B cell (primary cell): ENCODE measurements around the gene SAMSN1. TPM values are rescaled to one million over a fixed set of nuclear protein-coding genes. Genes with fewer than 3 reads are reported as not detected.

Experiments used
- ATAC-seq: fragments of 200-7000 bp; cut with Tn5 transposase; one replicate; pipeline ENCODE4 v1.10.0; 2021; ENCODE audit warnings: low read depth, mild to moderate bottlenecking, moderate number of reproducible peaks, moderate library complexity
- CTCF ChIA-PET: fragments of 350-600 bp; sonication (Branson Sonifier 250); formaldehyde crosslinking; loops from one replicate; lab custom pipeline; 2021; ENCODE audit warnings: antibody characterized with exemption, inconsistent platforms; lab: Charles Lee
- POLR2A ChIA-PET: fragments of 350-600 bp; sonication (Branson Sonifier 250); formaldehyde crosslinking; loops from one replicate; lab custom pipeline; 2021; ENCODE audit warnings: antibody characterized with exemption; lab: Charles Lee
- DNase-seq: peaks from one replicate; pipeline ENCODE4 v3.0.0; 2013
- H2AFZ ChIP-seq: 2 replicates; pipeline ENCODE4 v1.6.1; 2012; ENCODE audit warnings: mild to moderate bottlenecking, low read depth, low read length; ENCODE audit not compliant: insufficient read depth, poor library complexity, severe bottlenecking
- H3K27ac ChIP-seq, 2 donors: 1 replicate in 1 of 2; 2 replicates in 1 of 2; pipeline ENCODE4 v1.5.1; 2012 to 2013; ENCODE audit warnings: low read length in 2 of 2, mild to moderate bottlenecking in 2 of 2, moderate library complexity in 1 of 2
- H3K27me3 ChIP-seq, 4 experiments: fragments of 200-600 bp in 1 of 4; sonication (generic) in 1 of 4; replicated peaks in 1 of 4; 1 replicate in 2 of 4; 2 replicates in 2 of 4; pipeline versions ENCODE4 v1.6.1 to v1.7.0; 2013 to 2016; ENCODE audit warnings: low read length in 3 of 4, mild to moderate bottlenecking in 2 of 4, mixed read lengths in 1 of 4, moderate library complexity in 1 of 4; ENCODE audit not compliant: insufficient read depth in 4 of 4, control insufficient read depth in 3 of 4; ENCODE audit errors: control extremely low read depth in 1 of 4
- H3K36me3 ChIP-seq, 2 experiments: replicated peaks in 1 of 2; 1 replicate in 1 of 2; 2 replicates in 1 of 2; pipeline versions ENCODE4 v1.6.1 to v1.7.1; 2013; ENCODE audit warnings: low read length in 1 of 2; ENCODE audit not compliant: insufficient read depth in 2 of 2, control insufficient read depth in 1 of 2; ENCODE audit errors: control extremely low read depth in 1 of 2, extremely low read depth in 1 of 2
- H3K4me1 ChIP-seq, 2 donors: fragments of 200-600 bp in 1 of 2; sonication (generic) in 1 of 2; 1 replicate in 1 of 2; 2 replicates in 1 of 2; pipeline versions ENCODE4 v1.5.1 to v1.6.1; 2013 to 2017; ENCODE audit warnings: low read length in 2 of 2; ENCODE audit not compliant: control insufficient read depth in 2 of 2, insufficient read depth in 2 of 2
- H3K4me2 ChIP-seq: replicated peaks from 2 replicates; pipeline ENCODE3; 2012; ENCODE audit warnings: mild to moderate bottlenecking, low read depth, low read length; ENCODE audit not compliant: poor library complexity, severe bottlenecking
- H3K4me3 ChIP-seq, 5 experiments: fragments of 200-600 bp in 1 of 5; sonication (generic) in 1 of 5; 1 replicate in 3 of 5; 2 replicates in 2 of 5; pipeline versions ENCODE4 v1.5.1 to v1.7.0; 2011 to 2016; ENCODE audit warnings: low read length in 4 of 5, mild to moderate bottlenecking in 4 of 5, low read depth in 2 of 5, control low read depth in 1 of 5, moderate library complexity in 1 of 5; ENCODE audit not compliant: insufficient read depth in 1 of 5; ENCODE audit errors: control extremely low read depth in 1 of 5, extremely low read depth in 1 of 5
- H3K79me2 ChIP-seq: fragments of 200-600 bp; sonication (generic); one replicate; pipeline ENCODE4 v1.6.0; 2016; ENCODE audit warnings: low read length; ENCODE audit not compliant: control insufficient read depth, insufficient read depth
- H3K9ac ChIP-seq: fragments of 200-600 bp; sonication (generic); 2 replicates; pipeline ENCODE4 v1.6.1; 2017; ENCODE audit warnings: mild to moderate bottlenecking, low read length, moderate library complexity
- H3K9me3 ChIP-seq, 3 donors: one replicate each; pipeline versions ENCODE4 v1.6.1 to v1.7.1; 2013; ENCODE audit warnings: low read length in 2 of 3; ENCODE audit not compliant: control insufficient read depth in 2 of 3, insufficient read depth in 1 of 3; ENCODE audit errors: control extremely low read depth in 1 of 3
- H4K20me1 ChIP-seq: 2 replicates; pipeline ENCODE4 v1.6.0; 2012; ENCODE audit warnings: mild to moderate bottlenecking, low read length; ENCODE audit not compliant: insufficient read depth, control insufficient read depth, poor library complexity, severe bottlenecking
- H3K27ac Mint-ChIP-seq: one replicate; pipeline ENCODE4 v1.8.0; 2021; ENCODE audit warnings: mixed read lengths
- H3K27me3 Mint-ChIP-seq: one replicate; pipeline ENCODE4 v1.8.0; 2021; ENCODE audit warnings: mixed read lengths
- H3K4me1 Mint-ChIP-seq: one replicate; pipeline ENCODE4 v1.8.0; 2021; ENCODE audit warnings: mixed read lengths
- H3K4me3 Mint-ChIP-seq: one replicate; pipeline ENCODE4 v1.8.0; 2021; ENCODE audit warnings: mixed read lengths
- H3K9me3 Mint-ChIP-seq: one replicate; pipeline ENCODE4 v1.8.0; 2022; ENCODE audit warnings: mixed read lengths; ENCODE audit not compliant: insufficient read depth
- EZH2 ChIP-seq: IDR thresholded peaks from 2 replicates; pipeline ENCODE4 v1.6.1; 2012; ENCODE audit warnings: borderline replicate concordance, low read depth, mild to moderate bottlenecking, moderate library complexity, low read length; ENCODE audit not compliant: insufficient read depth, poor library complexity, severe bottlenecking
- WGBS: methylation state at CpG from one replicate; pipeline ENCODE4 v1.1.5; 2013; ENCODE audit warnings: missing lambda C conversion rate; ENCODE audit not compliant: insufficient coverage; 5-methylcytosine and 5-hydroxymethylcytosine counted together
- intact Hi-C: fragments of 100-400 bp; cut with micrococcal nuclease; formaldehyde crosslinking; loops from one replicate; pipeline ENCODE4 v1.10.0; 2022
- polyA plus RNA-seq: library from polyadenylated mRNA; depleted of rRNA; stranded (reverse); fragments of >200 nt; gene quantifications from 2 replicates; pipeline ENCODE4 v1.2.3, GENCODE V29; 2012
- total RNA-seq, 2 donors: library from RNA; stranded (reverse); fragments of 120-200 nt in 1 of 2; gene quantifications; 1 replicate in 1 of 2; 2 replicates in 1 of 2; pipeline versions ENCODE4 v1.2.3 to v1.2.4, GENCODE V29; 2013 to 2022
- TF ChIP-seq, protein P1 (sequence below): fragments of 200-600 bp; IDR thresholded peaks from one replicate; pipeline ENCODE4 v1.8.0; 2022; ENCODE audit warnings: antibody characterized with exemption, mild to moderate bottlenecking

SAMSN1 gene
- total and polyA plus RNA-seq, 2 donors (not counting 1 experiment from before 2014, with no cell fraction given) = 8.7 to 53.1 TPM

DNA sequence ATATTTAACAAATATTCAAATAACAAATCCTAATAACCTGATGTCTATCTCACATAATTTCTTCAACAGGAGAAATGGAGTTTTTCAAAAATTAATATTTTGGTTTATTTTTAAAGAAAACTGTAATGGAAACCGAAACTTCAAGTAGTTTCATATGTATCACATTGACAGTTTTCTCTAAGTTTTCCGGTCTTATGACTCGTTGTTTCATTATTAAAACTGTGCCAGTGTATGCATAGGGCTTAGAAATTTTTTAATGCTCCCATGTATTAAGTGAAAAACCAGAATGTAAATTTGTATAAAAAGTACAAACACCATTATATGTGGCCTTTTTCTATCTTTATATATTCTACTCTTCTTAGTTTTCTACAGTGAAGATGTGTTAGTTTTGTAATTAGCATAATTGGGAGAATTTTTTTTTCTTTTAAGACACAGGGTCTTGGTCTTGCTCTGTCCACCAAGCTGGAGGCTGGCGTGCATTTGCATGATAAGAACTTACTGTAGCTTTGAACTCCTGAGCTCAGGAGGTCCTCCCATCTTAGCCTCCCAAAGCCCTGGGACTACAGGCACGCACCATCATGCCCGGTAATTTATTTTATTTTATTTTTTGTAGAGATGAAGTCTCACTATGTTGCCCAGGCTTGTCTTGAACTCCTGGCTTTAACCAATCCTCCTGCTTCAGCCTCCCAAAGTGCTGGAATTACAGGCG lies 43.9 kb upstream of the SAMSN1 start:
- peaks cover 3 to 8% of the 10 kb centered on the region in 2 donors for H3K4me1 ChIP-seq
- peak overlapping the region; percentile 12 to 43 for H3K27ac ChIP-seq
- H3K4me2 ChIP-seq = peak overlapping the region; percentile 49
- no peaks in the 10 kb centered on the region for H3K36me3 ChIP-seq
- H3K27me3 ChIP-seq = no peaks in the 10 kb centered on the region
- Mint-ChIP-seq H3K4me3 (no peak overlapping the region), H3K4me1 (peaks cover 20% of the 10 kb centered on the region), H3K27ac (no peak overlapping the region), H3K9me3 (peaks cover 3% of the 10 kb centered on the region), H3K27me3 (no peaks in the 10 kb centered on the region)
- ATAC-seq (no peak), DNase-seq (peak; percentile 49)
- TF ChIP-seq EZH2 = no peak
- TF ChIP-seq, protein P1, sequence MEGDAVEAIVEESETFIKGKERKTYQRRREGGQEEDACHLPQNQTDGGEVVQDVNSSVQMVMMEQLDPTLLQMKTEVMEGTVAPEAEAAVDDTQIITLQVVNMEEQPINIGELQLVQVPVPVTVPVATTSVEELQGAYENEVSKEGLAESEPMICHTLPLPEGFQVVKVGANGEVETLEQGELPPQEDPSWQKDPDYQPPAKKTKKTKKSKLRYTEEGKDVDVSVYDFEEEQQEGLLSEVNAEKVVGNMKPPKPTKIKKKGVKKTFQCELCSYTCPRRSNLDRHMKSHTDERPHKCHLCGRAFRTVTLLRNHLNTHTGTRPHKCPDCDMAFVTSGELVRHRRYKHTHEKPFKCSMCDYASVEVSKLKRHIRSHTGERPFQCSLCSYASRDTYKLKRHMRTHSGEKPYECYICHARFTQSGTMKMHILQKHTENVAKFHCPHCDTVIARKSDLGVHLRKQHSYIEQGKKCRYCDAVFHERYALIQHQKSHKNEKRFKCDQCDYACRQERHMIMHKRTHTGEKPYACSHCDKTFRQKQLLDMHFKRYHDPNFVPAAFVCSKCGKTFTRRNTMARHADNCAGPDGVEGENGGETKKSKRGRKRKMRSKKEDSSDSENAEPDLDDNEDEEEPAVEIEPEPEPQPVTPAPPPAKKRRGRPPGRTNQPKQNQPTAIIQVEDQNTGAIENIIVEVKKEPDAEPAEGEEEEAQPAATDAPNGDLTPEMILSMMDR = no peak
- 100% methylated on average over 1 of the region's 7 CpGs for WGBS
- H2AFZ ChIP-seq = peak overlapping the region; percentile 38
- H3K4me3 ChIP-seq = peak overlapping the region in 3 of 5 experiments; percentile 0 to 16 (median 13)
- ChIA-PET POLR2A (interaction anchor here (0.6 kb wide), 1 partner anchor 98 kb away, joined by 4 read pairs; no protein-coding TSS in a partner anchor), CTCF (interaction anchor here (1.2 kb wide), 1 partner anchor 148 kb away, joined by 4 read pairs; no protein-coding TSS in a partner anchor)
- intact Hi-C loops = loop anchor here (5.0 kb wide), 1 partner anchor 43 kb away; the partner anchor contains the start of gene SAMSN1
- H4K20me1 ChIP-seq = no peaks in the 10 kb centered on the region
- H3K79me2 ChIP-seq = no peaks in the 10 kb centered on the region
- H3K9me3 ChIP-seq = no peaks in the 10 kb centered on the region
- H3K9ac ChIP-seq = peak overlapping the region; percentile 36

DNA sequence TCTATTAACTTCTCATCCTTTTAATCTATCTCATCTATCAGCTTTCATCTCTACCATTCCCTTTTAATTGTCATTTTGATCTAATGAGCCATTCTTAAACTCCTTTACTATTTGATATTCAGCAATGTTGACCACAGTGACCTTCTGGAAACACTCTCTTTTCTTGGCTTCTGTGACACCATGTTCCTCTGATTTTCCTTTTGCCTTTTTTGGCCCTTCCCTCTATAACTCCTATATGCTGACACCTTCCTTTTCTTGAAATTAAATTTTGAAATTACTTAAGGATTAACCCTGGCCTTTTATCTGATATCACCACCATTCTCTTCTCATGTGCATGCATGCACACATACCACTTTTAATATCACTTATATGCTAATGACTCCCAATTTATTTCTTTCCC lies 41.2 kb upstream of the SAMSN1 start:
- Histone ChIP-seq H3K27ac (no peak overlapping the region), H3K36me3 (no peaks in the 10 kb centered on the region), H3K4me3 (no peak overlapping the region), H3K4me1 (peaks cover 3 to 8% of the 10 kb centered on the region in 2 donors), H3K79me2 (no peaks in the 10 kb centered on the region), H3K9me3 (no peaks in the 10 kb centered on the region), H4K20me1 (no peaks in the 10 kb centered on the region), H3K27me3 (no peaks in the 10 kb centered on the region), H3K9ac (no peak overlapping the region), H3K4me2 (no peak overlapping the region), H2AFZ (no peak overlapping the region)
- ChIA-PET POLR2A (no interaction called here), CTCF (no interaction called here)
- H3K27me3 Mint-ChIP-seq = no peaks in the 10 kb centered on the region
- H3K4me1 Mint-ChIP-seq = peaks cover 18% of the 10 kb centered on the region
- DNase-seq (no peak), ATAC-seq (no peak)
- TF ChIP-seq, protein P1 = no peak
- no peak for TF ChIP-seq EZH2
- H3K9me3 Mint-ChIP-seq = peaks cover 3% of the 10 kb centered on the region
- H3K4me3 Mint-ChIP-seq = no peak overlapping the region
- no peak overlapping the region for H3K27ac Mint-ChIP-seq
- intact Hi-C loops = no loop called here
